Fibroblast of villous mesenchyme (primary cell): ENCODE results near the gene SLC27A4. TPM values are rescaled to one million over a fixed set of nuclear protein-coding genes. Genes with fewer than 3 reads are reported as not detected.

Experiments
- DNase-seq: peaks from one replicate; pipeline ENCODE4 v3.0.0-alpha.2; 2010; ENCODE audit warnings: low read depth
- H3K4me3 ChIP-seq: 2 replicates; pipeline ENCODE4 v1.5.1; 2011; ENCODE audit warnings: low read depth, mild to moderate bottlenecking, low read length
- CTCF ChIP-seq: IDR thresholded peaks from 2 replicates; pipeline ENCODE4 v1.5.1; 2012; ENCODE audit warnings: low read depth, mild to moderate bottlenecking, low read length; ENCODE audit not compliant: insufficient read depth
- total RNA-seq: library from RNA; depleted of rRNA; stranded (reverse); fragments of >200 nt; gene quantifications from 2 replicates; pipeline ENCODE4 v1.2.3, GENCODE V29; 2012

Gene SLC27A4
- total RNA-seq, 1 donor, result 22.9 TPM

- H3K4me3 ChIP-seq, result no peak overlapping the region
- TF ChIP-seq CTCF, result no peak
- DNase-seq, result no peak
Measured at GRCh38 chr9:128362774-128363173, 22.4 kb downstream of the SLC27A4 start.

- no peak overlapping the region for H3K4me3 ChIP-seq
- no peak for DNase-seq
- no peak for TF ChIP-seq CTCF
Measured at GRCh38 chr9:128365525-128365924, 25.2 kb downstream of the SLC27A4 start.

GRCh38 chr9:128369024-128369706 is 28.8 kb downstream of the SLC27A4 start:
- no peak for TF ChIP-seq CTCF
- H3K4me3 ChIP-seq, result no peak overlapping the region
- DNase-seq, result no peak

- H3K4me3 ChIP-seq, result peak overlapping the region; percentile 99
- no peak for TF ChIP-seq CTCF
- DNase-seq, result no peak
Measured at GRCh38 chr9:128370367-128370751, 30.0 kb downstream of the SLC27A4 start.

GRCh38 chr9:128370752-128371629 is 30.7 kb downstream of the SLC27A4 start, which contains the start of gene URM1:
Gene URM1, plus strand, starts transcription at chr9:128371374. Its CDS starts 7 bp downstream, at chr9:128371381.
- DNase-seq, result peak; percentile 97
- H3K4me3 ChIP-seq, result peak within 1 kb of the TSS; percentile 99
- TF ChIP-seq CTCF, result peak; percentile 15

- DNase-seq, result peak; percentile 10
Measured at GRCh38 chr9:128371630-128372117, 31.3 kb downstream of the SLC27A4 start.

More at GRCh38 chr9:128371630-128372117, 31.3 kb downstream of the SLC27A4 start:
- TF ChIP-seq CTCF, result no peak
- H3K4me3 ChIP-seq, result peak overlapping the region; percentile 99
